Sigmoid colon (tissue), 4 donors: Measurements from ENCODE around the gene MRPL24.
A peak's percentile ranks its signal among the peaks of the same experiment; 100 is the strongest.

Source experiments
- CTCF ChIP-seq, 4 experiments: fragments of 450-650 bp in 3 of 4; fragments of 200-600 bp in 1 of 4; IDR thresholded peaks; one replicate each; pipeline ENCODE4 v1.5.1; 2016 to 2019; ENCODE audit warnings: antibody characterized with exemption in 4 of 4, mild to moderate bottlenecking in 3 of 4, moderate library complexity in 2 of 4
- POLR2AphosphoS5 ChIP-seq, 4 donors: sonication (generic); formaldehyde crosslinking; IDR thresholded peaks; one replicate each; pipeline ENCODE4 v1.6.1; 2017; ENCODE audit warnings: antibody characterized with exemption in 4 of 4

GRCh38 chr1:156726549-156727226 is 14.2 kb downstream of the MRPL24 start:
- TF ChIP-seq CTCF (IDR thresholded peaks at IDR 0.05) = peak in 2 of 4 experiments; percentile 12 to 36
- TF ChIP-seq POLR2AphosphoS5 (IDR thresholded peaks at IDR 0.05) = no peak
